Activated T-helper 9 cell treated with anti-CD3 and anti-CD28 coated beads, Interleukin-2, amount 50 U/mL, for 16 hours (primary cell): Measurements from ENCODE around the gene DDX51.
"Not testable (repeated sequence)": the region's sequence is repeated elsewhere in the genome, so short reads cannot be mapped to it uniquely, and the experiment has no call there.

Experiments used
- DNase-seq: peaks from one replicate; pipeline ENCODE4 v3.0.0-alpha.2; 2020; ENCODE audit warnings: low read depth

The DDX51 gene

GRCh38 chr12:132140918-132141841, 2.9 kb downstream of the DDX51 start:
- DNase-seq: no peak

GRCh38 chr12:132140501-132140900, 3.6 kb downstream of the DDX51 start:
- DNase-seq: no peak

GRCh38 chr12:132139912-132140311, 4.2 kb downstream of the DDX51 start:
- DNase-seq: no peak

- DNase-seq: no peak
Measured at GRCh38 chr12:132138941-132139871, 4.9 kb downstream of the DDX51 start.

- no peak for DNase-seq
Measured at GRCh38 chr12:132137483-132138125, 6.5 kb downstream of the DDX51 start.

- DNase-seq: not testable (repeated sequence)
Measured at GRCh38 chr12:132136226-132136625, 7.9 kb downstream of the DDX51 start.

GRCh38 chr12:132134653-132135183, 9.4 kb downstream of the DDX51 start:
- not testable (repeated sequence) for DNase-seq

- no peak for DNase-seq
Measured at GRCh38 chr12:132133952-132134652, 10.0 kb downstream of the DDX51 start.

GRCh38 chr12:132132609-132133430, 11.3 kb downstream of the DDX51 start:
- no peak for DNase-seq

GRCh38 chr12:132131952-132132351, 12.2 kb downstream of the DDX51 start:
- no peak for DNase-seq

- DNase-seq: no peak
Measured at GRCh38 chr12:132131229-132131628, 12.9 kb downstream of the DDX51 start.

GRCh38 chr12:132130690-132131089, 13.4 kb downstream of the DDX51 start:
- DNase-seq: no peak

- no peak for DNase-seq
Measured at GRCh38 chr12:132129007-132129406, 15.1 kb downstream of the DDX51 start.

GRCh38 chr12:132127041-132127440, 17.1 kb downstream of the DDX51 start:
- DNase-seq: no peak

GRCh38 chr12:132125736-132126135, 18.4 kb downstream of the DDX51 start:
- DNase-seq: no peak

GRCh38 chr12:132124766-132125425, 19.2 kb downstream of the DDX51 start:
- DNase-seq: no peak

- no peak for DNase-seq
Measured at GRCh38 chr12:132123970-132124765, 20.0 kb downstream of the DDX51 start.

- DNase-seq: no peak
Measured at GRCh38 chr12:132121283-132121682, 22.8 kb downstream of the DDX51 start.

- no peak for DNase-seq
Measured at GRCh38 chr12:132118876-132119275, 25.2 kb downstream of the DDX51 start.
